GM18951 (cell line): Measurements from ENCODE around the gene CILP.

Source experiments
- POLR2A ChIP-seq: IDR thresholded peaks from 4 replicates; pipeline ENCODE4 v1.6.1; 2011; ENCODE audit warnings: mild to moderate bottlenecking; ENCODE audit not compliant: insufficient read length, insufficient read depth; ENCODE audit errors: extremely low read depth
- in situ Hi-C: fragments of 300-500 bp; cut with MboI; formaldehyde crosslinking; loops from one replicate; pipeline ENCODE4 v1.12.0; 2022; ENCODE audit warnings: low sequenced_read_pairs, mixed read lengths, inconsistent platforms; ENCODE audit not compliant: unreplicated experiment

Gene CILP

DNA sequence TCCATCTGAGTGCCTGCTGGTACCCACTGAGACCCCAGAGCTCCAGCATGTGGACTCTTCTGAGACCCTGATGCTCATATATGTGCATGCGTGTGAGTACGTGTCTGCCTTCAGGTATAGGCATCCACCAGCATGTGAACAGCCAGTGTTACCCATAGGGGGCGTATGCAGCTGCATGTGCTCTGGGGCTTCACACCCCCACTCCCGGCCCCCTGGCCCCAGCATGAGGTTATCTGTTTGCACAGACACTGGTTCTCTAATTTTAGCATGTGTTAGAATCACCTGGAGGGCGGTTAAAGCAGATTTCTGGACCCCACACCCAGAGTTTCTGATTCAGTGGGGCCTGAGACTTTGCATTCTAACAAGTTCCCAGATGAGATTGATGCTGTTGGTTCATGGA, 824 bp upstream of the CILP start:
- no peak for TF ChIP-seq POLR2A
- in situ Hi-C loops, result no loop called here

DNA sequence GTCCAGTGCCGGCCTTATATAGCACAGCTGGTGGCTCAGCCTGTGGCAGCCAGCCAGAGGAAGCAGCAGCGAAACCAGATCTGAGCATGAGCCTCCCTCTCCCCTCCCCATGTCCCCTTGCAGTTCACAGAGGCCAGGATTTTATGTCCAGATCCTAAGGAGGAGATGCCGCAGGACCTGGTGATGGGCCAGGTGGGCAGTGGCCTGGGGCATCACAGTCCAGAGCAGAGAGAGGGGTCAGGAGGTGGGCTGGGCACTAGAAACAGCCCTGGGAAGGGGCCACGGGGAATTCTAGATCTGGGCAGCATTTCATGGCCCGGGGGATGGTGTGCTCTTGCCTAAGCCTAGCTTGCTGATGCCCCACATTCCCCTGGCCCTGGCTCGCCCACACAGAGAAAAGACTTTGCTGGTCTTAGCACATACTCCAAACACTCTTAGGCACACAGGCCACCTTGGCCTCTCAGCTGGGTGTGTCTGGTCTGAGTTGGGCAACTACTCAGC, 259 bp upstream of the CILP start:
- in situ Hi-C loops, result no loop called here
- TF ChIP-seq POLR2A, result no peak

DNA sequence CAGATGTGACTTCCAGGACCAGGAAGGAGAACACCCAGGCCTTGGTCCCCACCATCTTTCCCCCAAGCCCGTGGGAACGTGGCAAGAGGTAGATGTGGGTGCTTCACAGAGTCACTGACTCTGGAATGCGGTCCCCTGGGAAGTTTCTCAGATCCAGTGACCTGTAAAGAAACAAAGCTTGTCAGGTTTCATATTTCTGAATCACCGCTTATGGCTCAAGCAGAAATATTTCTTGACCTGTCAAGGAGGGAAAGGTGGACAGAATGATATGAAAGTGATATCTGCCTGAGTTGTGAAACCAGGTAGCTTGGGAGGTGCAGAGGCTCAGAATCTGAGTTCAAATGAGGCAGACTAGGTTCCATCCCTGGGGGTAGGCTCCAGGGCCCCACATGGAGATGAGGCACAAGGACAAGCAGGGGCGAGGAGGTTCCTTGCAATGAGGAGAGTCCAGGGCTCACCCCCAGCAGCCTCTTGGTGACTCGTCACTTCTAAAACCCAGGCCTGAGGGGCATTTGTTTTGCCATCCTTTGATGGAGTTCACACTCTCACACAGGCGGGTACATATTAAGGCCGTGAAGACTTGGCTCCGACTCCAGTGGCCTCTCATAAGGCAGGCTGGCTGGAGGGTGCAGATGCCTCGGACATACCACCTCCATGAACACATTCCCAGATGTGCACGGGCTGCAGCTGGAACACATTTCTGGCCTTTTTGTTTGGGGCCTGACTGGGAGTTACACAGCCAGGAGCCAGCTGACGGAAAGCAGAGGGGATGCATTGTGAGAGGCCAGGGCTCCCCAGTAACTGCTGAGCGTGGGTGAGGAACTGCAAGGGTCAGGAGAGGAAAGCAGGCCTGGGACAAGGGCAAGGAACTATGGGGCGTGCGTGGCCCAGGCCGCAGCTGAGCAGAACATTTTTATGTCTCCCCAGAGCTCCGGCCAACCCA, 1.3 kb downstream of the CILP start:
- in situ Hi-C loops, result no loop called here
- TF ChIP-seq POLR2A, result no peak

DNA sequence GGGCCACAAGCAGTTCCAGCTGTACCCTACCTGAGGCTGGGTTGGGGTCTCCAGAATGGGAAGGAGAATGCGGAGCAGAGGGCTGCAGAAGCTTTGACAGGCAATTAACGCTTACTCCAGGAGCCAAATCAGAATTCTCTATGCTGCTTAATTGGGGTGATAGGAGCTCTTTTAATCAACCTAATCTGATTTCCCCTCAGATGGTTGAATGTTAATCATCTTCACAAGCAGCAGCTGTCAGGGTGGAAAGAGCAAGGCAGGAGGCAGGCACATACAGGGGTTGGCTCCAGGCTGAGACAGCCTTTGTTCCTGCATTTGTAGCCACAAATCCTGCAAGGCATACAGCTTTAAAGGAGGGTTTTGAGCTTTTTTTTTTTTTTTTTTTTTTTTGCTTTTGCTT, 2.6 kb downstream of the CILP start:
- in situ Hi-C loops, result no loop called here

DNA sequence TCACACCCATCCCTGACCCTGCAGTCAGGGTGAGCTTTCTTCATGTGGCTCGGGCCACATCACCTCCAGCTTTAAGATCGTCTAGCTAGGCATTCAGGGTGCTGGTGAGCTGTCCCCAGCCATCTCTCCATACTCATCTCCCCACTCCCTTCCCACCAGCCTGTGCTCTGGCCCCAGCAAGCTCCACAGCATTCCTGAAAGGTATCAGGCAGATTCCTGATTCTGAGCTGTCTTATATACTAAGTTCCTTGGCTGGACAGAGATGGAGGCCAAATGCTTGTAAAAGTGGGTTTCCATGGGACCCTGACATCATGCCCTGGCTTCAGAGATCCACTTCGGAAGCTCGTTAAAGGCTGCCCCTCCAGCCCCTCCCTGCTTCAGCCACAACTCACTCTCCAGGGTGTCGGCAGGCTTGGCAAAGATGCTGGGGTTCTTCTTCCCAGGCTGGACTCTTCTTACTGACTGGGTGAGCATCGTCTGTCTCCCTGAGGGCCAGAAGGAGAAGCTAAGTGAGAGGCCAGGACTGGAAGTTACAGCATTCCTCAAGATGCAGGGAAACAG, 3.9 kb downstream of the CILP start:
- in situ Hi-C loops, result no loop called here
- no peak for TF ChIP-seq POLR2A

More for the DNA sequence above, 2.6 kb downstream of the CILP start:
- TF ChIP-seq POLR2A, result no peak

DNA sequence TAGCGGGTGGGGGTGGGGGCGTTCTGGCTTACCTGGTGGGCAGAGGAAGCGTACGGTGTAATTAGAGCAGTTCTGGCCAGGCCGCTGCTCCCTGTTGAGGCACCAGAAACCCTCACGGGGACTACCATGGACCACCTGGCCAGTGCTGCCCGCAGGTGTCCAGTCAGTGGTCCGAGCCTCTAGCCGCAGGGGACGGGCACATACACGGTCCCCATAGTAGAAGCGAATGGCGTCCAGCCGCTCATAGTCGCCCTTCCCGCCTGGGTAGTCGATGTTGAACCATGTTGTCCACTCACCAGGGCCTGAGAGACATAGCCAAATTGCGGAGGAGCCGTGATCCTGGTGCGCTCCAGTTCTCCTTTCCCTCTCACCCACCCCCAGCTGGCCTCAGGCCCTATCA, 4.5 kb downstream of the CILP start:
- in situ Hi-C loops, result no loop called here
- TF ChIP-seq POLR2A, result no peak

DNA sequence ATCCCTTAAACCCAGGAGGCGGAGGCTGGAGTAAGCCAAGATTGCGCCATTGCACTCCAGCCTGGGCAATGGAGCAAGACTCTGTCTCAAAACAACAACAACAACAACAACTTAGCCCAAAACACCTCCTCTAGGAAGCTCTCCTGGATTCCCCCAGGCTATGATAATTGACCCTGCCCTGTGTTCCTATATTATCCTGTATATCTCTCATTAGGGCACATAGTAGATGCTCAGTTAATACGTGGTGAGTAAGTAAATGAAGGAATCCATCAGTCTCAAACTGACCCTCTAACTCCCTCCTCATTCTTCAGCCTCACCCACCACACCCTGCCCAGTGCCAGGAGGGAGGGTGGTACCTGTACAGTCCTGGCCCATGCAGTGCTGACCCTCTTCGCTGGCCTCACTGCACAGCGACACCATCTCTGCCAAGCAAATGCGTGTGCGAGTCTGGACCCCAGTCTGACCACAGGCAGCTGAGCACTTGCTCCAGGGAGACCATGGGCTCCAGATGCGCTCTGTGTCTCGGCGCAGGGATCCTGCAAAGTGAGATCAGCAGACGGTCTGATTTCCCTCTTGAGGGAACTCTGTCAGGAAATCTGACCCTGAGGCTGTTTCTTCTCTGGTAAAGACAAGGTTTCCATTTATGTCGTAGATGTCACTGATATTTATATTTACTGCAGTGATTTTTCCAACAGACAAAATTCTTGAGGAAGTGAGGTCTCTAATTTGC, 6.2 kb downstream of the CILP start:
- no peak for TF ChIP-seq POLR2A
- in situ Hi-C loops, result no loop called here

DNA sequence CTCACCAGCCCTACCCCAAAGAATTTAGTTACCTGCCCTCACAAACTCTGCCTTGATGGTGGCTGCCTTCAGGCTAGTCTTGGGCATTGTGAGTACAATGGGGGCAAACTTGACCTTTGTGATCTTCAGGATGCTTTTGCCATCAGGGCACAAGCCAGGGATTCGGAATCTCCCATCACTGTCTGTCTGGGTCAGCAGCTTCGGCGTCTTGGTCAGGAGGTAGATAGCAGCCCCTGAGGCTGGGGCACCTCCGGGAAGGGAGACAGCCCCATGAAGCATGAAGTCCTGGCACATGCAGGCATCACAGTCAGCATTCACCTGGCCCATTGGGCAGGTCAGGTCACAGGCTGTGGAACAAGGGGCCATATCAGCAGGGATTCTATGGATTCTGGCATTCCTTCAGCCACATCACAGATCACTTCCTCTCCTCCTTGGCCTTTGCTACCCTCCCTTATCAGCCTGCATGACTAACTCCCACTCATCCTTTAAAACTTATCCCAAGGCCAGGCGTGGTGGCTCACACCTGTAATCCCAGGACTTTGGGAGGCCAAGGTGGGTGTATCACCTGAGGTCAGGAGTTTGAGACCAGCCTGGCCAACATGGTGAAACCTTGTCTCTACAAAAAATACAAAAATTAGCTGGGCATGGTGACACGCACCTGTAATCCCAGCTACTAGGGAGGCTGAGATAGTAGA, 6.9 kb downstream of the CILP start:
- in situ Hi-C loops, result no loop called here
- TF ChIP-seq POLR2A, result no peak

DNA sequence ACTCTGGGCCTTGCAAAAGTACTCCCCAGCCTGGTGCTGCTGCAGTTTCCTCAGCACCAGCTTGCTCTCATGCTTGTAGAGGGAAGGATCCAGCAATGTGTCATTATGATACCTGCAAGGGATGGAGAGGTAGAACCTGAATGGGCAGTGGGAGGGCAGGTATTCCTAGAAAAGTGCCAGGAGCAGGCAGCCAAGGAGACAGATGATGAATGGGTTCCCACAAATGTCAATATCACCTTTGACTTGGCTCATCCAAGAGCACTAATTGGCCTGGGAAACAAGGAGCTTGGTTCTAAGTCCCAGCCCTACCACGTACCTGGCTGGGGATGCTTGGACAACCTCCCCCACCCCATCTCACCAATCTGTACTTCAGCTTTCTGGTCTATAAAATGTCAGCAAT, 9.4 kb downstream of the CILP start:
- TF ChIP-seq POLR2A, result no peak
- in situ Hi-C loops, result no loop called here

DNA sequence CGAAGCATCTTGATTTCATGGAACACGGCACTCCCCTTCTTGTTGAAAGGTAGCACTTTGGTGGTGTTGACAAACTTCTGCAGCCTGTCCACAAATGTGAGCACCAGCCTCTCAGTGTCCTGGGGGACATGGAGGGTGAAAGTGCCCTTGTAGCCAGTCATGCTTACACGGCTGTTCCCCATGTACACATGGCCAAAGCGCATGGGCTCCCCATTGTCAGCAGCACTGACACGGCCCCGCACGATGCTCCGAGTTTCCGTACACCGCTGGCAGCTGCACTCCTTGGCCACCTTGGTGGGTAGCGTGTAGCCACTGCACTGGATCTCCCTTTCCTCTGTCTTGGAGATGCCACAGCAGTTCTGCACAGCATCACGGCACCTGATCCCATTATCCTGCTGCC, 12.7 kb downstream of the CILP start:
- in situ Hi-C loops, result loop anchor here (10.0 kb wide), 1 partner anchor 86 kb away; the partner anchor contains the start of gene PARP16
- TF ChIP-seq POLR2A, result no peak

DNA sequence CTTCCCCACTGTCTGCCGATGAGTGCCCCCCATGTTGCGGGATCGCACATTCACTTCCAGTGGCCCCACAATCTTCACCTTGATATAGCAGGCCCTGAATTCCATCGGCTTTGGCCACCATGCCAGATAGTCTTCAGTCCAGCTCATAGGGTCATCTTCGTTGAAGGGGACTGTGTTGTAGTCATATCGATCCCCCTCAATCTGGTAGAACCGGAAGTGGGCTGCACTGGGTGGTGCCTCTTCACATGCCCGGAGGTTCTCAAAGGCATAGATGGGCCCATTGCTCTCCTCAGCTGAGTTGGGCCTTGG, 14.0 kb downstream of the CILP start:
- in situ Hi-C loops, result loop anchor here (10.0 kb wide), 1 partner anchor 88 kb away; the partner anchor contains the start of gene PARP16
- no peak for TF ChIP-seq POLR2A

DNA sequence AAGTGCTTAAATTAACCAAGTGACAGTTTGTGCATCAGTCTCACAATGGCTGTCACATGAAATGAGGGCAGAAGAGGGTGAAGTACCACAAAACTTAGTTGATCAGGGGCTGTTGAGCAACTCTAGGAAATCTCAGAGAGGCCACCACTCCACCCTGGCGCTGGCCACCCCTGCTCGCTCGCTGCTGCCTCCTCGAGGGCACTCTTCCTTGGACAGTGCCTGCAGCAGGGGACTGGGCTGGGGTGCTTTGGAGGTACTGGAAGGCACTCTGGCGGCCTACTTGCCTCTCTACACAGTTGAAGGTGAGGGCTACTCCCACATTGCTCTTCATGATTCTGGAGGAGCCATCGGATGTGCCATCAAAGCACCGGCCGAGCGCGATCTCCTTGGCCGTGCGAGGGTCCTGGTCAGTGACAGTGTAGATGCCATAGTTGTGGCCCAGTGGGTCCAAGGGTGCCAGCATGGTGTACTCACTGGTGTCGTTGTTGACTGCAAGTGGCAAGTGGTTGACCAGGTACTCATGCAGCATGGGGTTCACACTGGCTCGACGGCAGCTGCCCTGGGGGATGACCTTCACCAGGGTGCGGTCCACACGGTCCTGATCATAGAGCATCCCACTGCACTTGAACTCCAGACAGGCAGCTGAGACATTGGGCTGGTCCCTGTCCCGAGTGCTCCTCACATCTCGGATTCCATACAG, 14.5 kb downstream of the CILP start:
- no peak for TF ChIP-seq POLR2A
- in situ Hi-C loops, result loop anchor here (10.0 kb wide), 1 partner anchor 88 kb away; the partner anchor contains the start of gene PARP16
